Neuron (in vitro differentiated cells): ENCODE data around the gene C21orf91.

Experiments
- H2AFZ ChIP-seq: one replicate; pipeline ENCODE4 v1.6.1; 2013; ENCODE audit warnings: low read depth, mild to moderate bottlenecking, inconsistent platforms, low read length, moderate library complexity
- H3K27me3 ChIP-seq: one replicate; pipeline ENCODE4 v1.6.1; 2013; ENCODE audit warnings: low read length; ENCODE audit not compliant: insufficient read depth
- H3K36me3 ChIP-seq: one replicate; pipeline ENCODE4 v1.6.1; 2013; ENCODE audit warnings: low read length; ENCODE audit not compliant: insufficient read depth
- H3K4me1 ChIP-seq: one replicate; pipeline ENCODE4 v1.6.1; 2013; ENCODE audit warnings: low read length; ENCODE audit not compliant: insufficient read depth
- H3K4me3 ChIP-seq: 2 replicates; pipeline ENCODE4 v1.5.1; 2013; ENCODE audit warnings: mild to moderate bottlenecking, low read length, moderate library complexity
- H3K9me3 ChIP-seq: one replicate; pipeline ENCODE4 v1.6.1; 2013; ENCODE audit warnings: low read length

C21orf91 gene

GRCh38 chr21:17758683-17759082 lies 60.5 kb downstream of the C21orf91 start:
- no peak overlapping the region for H2AFZ ChIP-seq
- no peak overlapping the region for H3K4me3 ChIP-seq

GRCh38 chr21:17757671-17758070 lies 61.5 kb downstream of the C21orf91 start:
- no peaks in the 10 kb centered on the region for H3K36me3 ChIP-seq
- no peak overlapping the region for H2AFZ ChIP-seq
- no peak overlapping the region for H3K4me3 ChIP-seq
- no peaks in the 10 kb centered on the region for H3K27me3 ChIP-seq
- no peaks in the 10 kb centered on the region for H3K9me3 ChIP-seq
- no peaks in the 10 kb centered on the region for H3K4me1 ChIP-seq

More at GRCh38 chr21:17758683-17759082, 60.5 kb downstream of the C21orf91 start:
- Histone ChIP-seq H3K27me3 (no peaks in the 10 kb centered on the region), H3K36me3 (no peaks in the 10 kb centered on the region), H3K4me1 (no peaks in the 10 kb centered on the region), H3K9me3 (no peaks in the 10 kb centered on the region)

GRCh38 chr21:17753736-17754135 lies 65.4 kb downstream of the C21orf91 start:
- no peaks in the 10 kb centered on the region for H3K9me3 ChIP-seq
- no peaks in the 10 kb centered on the region for H3K36me3 ChIP-seq
- H3K4me1 ChIP-seq, result no peaks in the 10 kb centered on the region
- H2AFZ ChIP-seq, result no peak overlapping the region
- no peak overlapping the region for H3K4me3 ChIP-seq
- no peaks in the 10 kb centered on the region for H3K27me3 ChIP-seq

- no peak overlapping the region for H3K4me3 ChIP-seq
- no peaks in the 10 kb centered on the region for H3K9me3 ChIP-seq
- no peak overlapping the region for H2AFZ ChIP-seq
- no peaks in the 10 kb centered on the region for H3K4me1 ChIP-seq
- no peaks in the 10 kb centered on the region for H3K36me3 ChIP-seq
- no peaks in the 10 kb centered on the region for H3K27me3 ChIP-seq
Observed at GRCh38 chr21:17752171-17752570, 67.0 kb downstream of the C21orf91 start.

GRCh38 chr21:17746920-17747319 lies 72.2 kb downstream of the C21orf91 start:
- no peak overlapping the region for H2AFZ ChIP-seq
- H3K4me3 ChIP-seq, result no peak overlapping the region
- no peaks in the 10 kb centered on the region for H3K27me3 ChIP-seq
- no peaks in the 10 kb centered on the region for H3K4me1 ChIP-seq
- H3K9me3 ChIP-seq, result no peaks in the 10 kb centered on the region
- H3K36me3 ChIP-seq, result no peaks in the 10 kb centered on the region

GRCh38 chr21:17745086-17745485 lies 74.1 kb downstream of the C21orf91 start:
- no peak overlapping the region for H3K4me3 ChIP-seq
- H2AFZ ChIP-seq, result no peak overlapping the region
- no peaks in the 10 kb centered on the region for H3K9me3 ChIP-seq
- H3K27me3 ChIP-seq, result no peaks in the 10 kb centered on the region
- H3K4me1 ChIP-seq, result no peaks in the 10 kb centered on the region
- no peaks in the 10 kb centered on the region for H3K36me3 ChIP-seq

- Histone ChIP-seq H2AFZ (no peak overlapping the region), H3K36me3 (no peaks in the 10 kb centered on the region), H3K4me1 (no peaks in the 10 kb centered on the region), H3K9me3 (no peaks in the 10 kb centered on the region), H3K27me3 (no peaks in the 10 kb centered on the region), H3K4me3 (no peak overlapping the region)
Observed at GRCh38 chr21:17742940-17743592, 76.1 kb downstream of the C21orf91 start.

- H3K4me3 ChIP-seq, result no peak overlapping the region
- no peaks in the 10 kb centered on the region for H3K27me3 ChIP-seq
- no peaks in the 10 kb centered on the region for H3K36me3 ChIP-seq
- no peak overlapping the region for H2AFZ ChIP-seq
- no peaks in the 10 kb centered on the region for H3K9me3 ChIP-seq
- no peaks in the 10 kb centered on the region for H3K4me1 ChIP-seq
Observed at GRCh38 chr21:17742181-17742580, 77.0 kb downstream of the C21orf91 start.
